NCI-H187 treated with DMSO at 0.1 percent for 48 hours (cell line): ENCODE measurements around the gene CUTC.

Experiments used
- DNase-seq: peaks from one replicate; lab custom pipeline; 2025; lab: John Stamatoyannopoulos, UW

The CUTC gene

GRCh38 chr10:99784016-99784726 lies 52.1 kb downstream of the CUTC start:
- no peak for DNase-seq

- no peak for DNase-seq
Measured at GRCh38 chr10:99784727-99785441, 52.9 kb downstream of the CUTC start.

- DNase-seq: no peak
Measured at GRCh38 chr10:99785646-99786045, 53.6 kb downstream of the CUTC start.

GRCh38 chr10:99787311-99787710 lies 55.3 kb downstream of the CUTC start:
- DNase-seq: no peak

GRCh38 chr10:99787782-99788445 lies 55.9 kb downstream of the CUTC start:
- no peak for DNase-seq

GRCh38 chr10:99788598-99789256 lies 56.7 kb downstream of the CUTC start:
- DNase-seq: no peak

GRCh38 chr10:99791831-99792230 lies 59.8 kb downstream of the CUTC start:
- no peak for DNase-seq

- DNase-seq: no peak
Measured at GRCh38 chr10:99793819-99794218, 61.8 kb downstream of the CUTC start.

- DNase-seq: no peak
Measured at GRCh38 chr10:99796928-99797327, 64.9 kb downstream of the CUTC start.

GRCh38 chr10:99798031-99798430 lies 66.0 kb downstream of the CUTC start:
- no peak for DNase-seq

GRCh38 chr10:99798920-99799319 lies 66.9 kb downstream of the CUTC start:
- no peak for DNase-seq

- no peak for DNase-seq
Measured at GRCh38 chr10:99799613-99800012, 67.6 kb downstream of the CUTC start.

GRCh38 chr10:99804471-99804870 lies 72.4 kb downstream of the CUTC start:
- no peak for DNase-seq

- DNase-seq: no peak
Measured at GRCh38 chr10:99805190-99805589, 73.2 kb downstream of the CUTC start.
